Activated CD4-positive, alpha-beta T cell treated with anti-CD3 and anti-CD28 coated beads for 48 hours (primary cell): ENCODE measurements around the gene KIF23.

Experiments used
- DNase-seq: peaks from one replicate; pipeline ENCODE4 v3.0.0-alpha.2; 2020

KIF23 gene

GRCh38 chr15:69497667-69498066 is 83.5 kb downstream of the KIF23 start:
- no peak for DNase-seq
